Neural progenitor cell (in vitro differentiated cells): Measurements from ENCODE around the gene CCNB3. TPM values are rescaled to one million over a fixed set of nuclear protein-coding genes. Genes with fewer than 3 reads are reported as not detected.

ENCODE experiments used
- DNase-seq: peaks from one replicate; pipeline ENCODE4 v3.0.0-alpha.2; 2016; ENCODE audit warnings: low spot score
- H2AFZ ChIP-seq: fragments of 200-600 bp; sonication (generic); replicated peaks from 2 replicates; pipeline ENCODE4 v1.6.1; 2016; ENCODE audit warnings: antibody characterized with exemption
- H3F3A ChIP-seq: fragments of 200-600 bp; sonication (generic); 2 replicates; pipeline ENCODE4 v1.6.1; 2016; ENCODE audit warnings: antibody characterized with exemption, low read depth
- H3K27ac ChIP-seq: fragments of 200-600 bp; sonication (generic); 2 replicates; pipeline ENCODE4 v1.5.1; 2016; ENCODE audit warnings: mild to moderate bottlenecking
- H3K27me3 ChIP-seq: fragments of 200-600 bp; sonication (generic); 2 replicates; pipeline ENCODE4 v1.6.1; 2016; ENCODE audit warnings: mild to moderate bottlenecking, moderate library complexity
- H3K36me3 ChIP-seq: fragments of 200-600 bp; sonication (generic); 2 replicates; pipeline ENCODE4 v1.5.1; 2016
- H3K4me1 ChIP-seq: fragments of 200-600 bp; sonication (generic); 2 replicates; pipeline ENCODE4 v1.6.1; 2016; ENCODE audit warnings: mixed run types
- H3K4me2 ChIP-seq: fragments of 200-600 bp; sonication (generic); 2 replicates; pipeline ENCODE4 v1.6.1; 2016
- H3K4me3 ChIP-seq: fragments of 200-600 bp; sonication (generic); 2 replicates; pipeline ENCODE4 v1.5.1; 2016
- H3K79me2 ChIP-seq: fragments of 200-600 bp; sonication (generic); 2 replicates; pipeline ENCODE4 v1.6.1; 2016; ENCODE audit warnings: low read depth
- H3K9ac ChIP-seq: fragments of 200-600 bp; sonication (generic); 2 replicates; pipeline ENCODE4 v1.6.1; 2016
- H3K9me3 ChIP-seq: fragments of 200-600 bp; sonication (generic); 2 replicates; pipeline ENCODE4 v1.5.1; 2016; ENCODE audit warnings: low read depth
- H4K20me1 ChIP-seq: fragments of 200-600 bp; sonication (generic); 2 replicates; pipeline ENCODE4 v1.6.1; 2016; ENCODE audit warnings: low read depth
- H3K27ac Mint-ChIP-seq: 3 replicates; pipeline ENCODE4 v1.8.0; 2021; ENCODE audit warnings: mixed read lengths
- H3K27me3 Mint-ChIP-seq: 2 replicates; pipeline ENCODE4 v1.8.0; 2022; ENCODE audit warnings: low read depth, mild to moderate bottlenecking, inconsistent platforms, moderate library complexity, mixed read lengths; ENCODE audit not compliant: insufficient read depth
- H3K36me3 Mint-ChIP-seq: 3 replicates; pipeline ENCODE4 v1.8.0; 2021; ENCODE audit warnings: mixed read lengths
- H3K4me1 Mint-ChIP-seq: 3 replicates; pipeline ENCODE4 v1.8.0; 2021; ENCODE audit warnings: mixed read lengths
- H3K4me3 Mint-ChIP-seq: 3 replicates; pipeline ENCODE4 v1.8.0; 2021; ENCODE audit warnings: mild to moderate bottlenecking, moderate library complexity, mixed read lengths
- H3K9me3 Mint-ChIP-seq: 3 replicates; pipeline ENCODE4 v1.8.0; 2020; ENCODE audit warnings: mixed read lengths
- CTCF ChIP-seq: fragments of 200-600 bp; sonication (generic); IDR thresholded peaks from 2 replicates; pipeline ENCODE4 v1.5.1; 2017; ENCODE audit warnings: antibody characterized with exemption, mild to moderate bottlenecking
- EZH2 ChIP-seq: fragments of 200-600 bp; sonication (generic); IDR thresholded peaks from 2 replicates; pipeline ENCODE4 v1.6.1; 2017; ENCODE audit warnings: antibody characterized with exemption, mild to moderate bottlenecking, moderate library complexity
- EZH2phosphoT487 ChIP-seq: fragments of 200-600 bp; sonication (generic); IDR thresholded peaks from 2 replicates; pipeline ENCODE4 v1.6.1; 2017; ENCODE audit warnings: antibody characterized with exemption
- total RNA-seq: library from RNA; depleted of rRNA; stranded (reverse); fragments of >200 nt; gene quantifications from 2 replicates; pipeline ENCODE4 v1.2.3, GENCODE V29; 2015; ENCODE audit warnings: low replicate concordance

The CCNB3 gene
- total RNA-seq, 1 donor from 2014 or later, result 0.09 TPM

GRCh38 chrX:50169717-50170116 is 34.8 kb upstream of the CCNB3 start:
- no peak overlapping the region for H3K27ac ChIP-seq
- H3F3A ChIP-seq, result no peaks in the 10 kb centered on the region
- no peak overlapping the region for H3K9ac ChIP-seq
- H3K4me1 ChIP-seq, result no peaks in the 10 kb centered on the region
- no peak for DNase-seq
- Mint-ChIP-seq H3K9me3 (peaks cover 8% of the 10 kb centered on the region), H3K4me3 (no peak overlapping the region), H3K27me3 (no peaks in the 10 kb centered on the region), H3K36me3 (no peaks in the 10 kb centered on the region), H3K4me1 (no peaks in the 10 kb centered on the region), H3K27ac (no peak overlapping the region)
- H3K9me3 ChIP-seq, result no peaks in the 10 kb centered on the region
- H2AFZ ChIP-seq, result no peak overlapping the region
- no peaks in the 10 kb centered on the region for H4K20me1 ChIP-seq
- no peaks in the 10 kb centered on the region for H3K27me3 ChIP-seq
- H3K4me2 ChIP-seq, result no peak overlapping the region
- no peaks in the 10 kb centered on the region for H3K79me2 ChIP-seq
- H3K36me3 ChIP-seq, result no peaks in the 10 kb centered on the region
- TF ChIP-seq EZH2phosphoT487 (no peak), EZH2 (no peak), CTCF (no peak)
- no peak overlapping the region for H3K4me3 ChIP-seq

DNA sequence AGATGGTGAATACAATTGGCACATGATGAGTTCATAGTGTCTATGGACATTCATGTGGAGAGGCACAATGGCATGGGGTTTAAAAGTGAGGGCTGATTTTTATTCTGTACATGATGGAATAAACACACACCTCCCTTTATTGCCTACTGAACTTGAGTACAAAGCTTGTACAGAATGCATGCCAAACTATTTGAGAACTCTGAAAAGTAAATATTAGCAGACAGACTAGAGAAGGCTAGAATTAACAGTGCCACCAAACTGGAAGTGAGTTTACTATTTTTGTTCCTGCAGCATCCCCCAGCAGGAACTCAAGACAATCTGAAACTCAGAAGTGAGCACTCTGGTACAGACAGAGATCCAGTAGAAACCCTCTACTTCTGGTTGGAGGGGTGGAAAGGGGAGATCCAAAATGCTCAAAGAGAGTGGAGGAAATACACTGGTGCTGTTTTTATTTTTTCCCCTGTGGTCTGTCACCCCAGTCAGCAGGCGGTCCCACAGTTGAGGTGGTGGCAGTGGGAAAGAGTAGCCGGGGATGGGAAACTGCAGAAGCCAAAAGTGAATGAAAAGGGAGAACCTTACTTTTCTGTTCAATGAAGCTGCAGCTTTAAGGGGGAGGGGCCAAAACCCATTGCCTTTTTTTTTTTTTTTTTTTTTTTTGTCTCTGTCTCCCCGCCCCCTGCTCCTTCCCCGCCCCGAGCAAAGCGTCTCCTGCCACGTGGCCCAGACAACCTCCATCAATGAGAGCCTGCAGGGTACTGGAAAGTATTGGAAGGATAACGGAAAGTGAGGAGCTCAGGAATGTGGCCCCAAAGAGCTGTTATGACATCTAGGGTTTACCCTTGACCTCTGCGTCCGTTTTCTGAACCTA is 24.3 kb upstream of the CCNB3 start:
- Mint-ChIP-seq H3K36me3 (no peaks in the 10 kb centered on the region), H3K27me3 (peaks cover 11% of the 10 kb centered on the region), H3K27ac (no peak overlapping the region), H3K9me3 (no peaks in the 10 kb centered on the region), H3K4me1 (no peaks in the 10 kb centered on the region), H3K4me3 (no peak overlapping the region)
- no peaks in the 10 kb centered on the region for H3K36me3 ChIP-seq
- H3F3A ChIP-seq, result no peaks in the 10 kb centered on the region
- no peak overlapping the region for H3K27ac ChIP-seq
- H4K20me1 ChIP-seq, result no peaks in the 10 kb centered on the region
- no peak overlapping the region for H3K4me2 ChIP-seq
- TF ChIP-seq EZH2phosphoT487 (no peak), CTCF (no peak), EZH2 (no peak)
- no peaks in the 10 kb centered on the region for H3K9me3 ChIP-seq
- DNase-seq, result no peak
- H3K4me1 ChIP-seq, result no peaks in the 10 kb centered on the region
- H3K4me3 ChIP-seq, result no peak overlapping the region
- no peaks in the 10 kb centered on the region for H3K27me3 ChIP-seq
- no peak overlapping the region for H2AFZ ChIP-seq
- no peaks in the 10 kb centered on the region for H3K79me2 ChIP-seq
- H3K9ac ChIP-seq, result no peak overlapping the region

GRCh38 chrX:50183891-50184290 is 20.7 kb upstream of the CCNB3 start:
- TF ChIP-seq CTCF, result no peak
- TF ChIP-seq EZH2, result no peak
- no peak for TF ChIP-seq EZH2phosphoT487
- peaks cover 23% of the 10 kb centered on the region for H3K4me1 Mint-ChIP-seq
- H3K27ac Mint-ChIP-seq, result no peak overlapping the region

More at GRCh38 chrX:50183891-50184290, 20.7 kb upstream of the CCNB3 start:
- peaks cover 9% of the 10 kb centered on the region for H3K27me3 Mint-ChIP-seq
- no peak for DNase-seq
- no peaks in the 10 kb centered on the region for H3K79me2 ChIP-seq
- no peak overlapping the region for H3K4me3 Mint-ChIP-seq
- no peaks in the 10 kb centered on the region for H3K27me3 ChIP-seq
- no peak overlapping the region for H3K9ac ChIP-seq
- H2AFZ ChIP-seq, result no peak overlapping the region
- no peak overlapping the region for H3K4me3 ChIP-seq
- H4K20me1 ChIP-seq, result no peaks in the 10 kb centered on the region
- H3K27ac ChIP-seq, result no peak overlapping the region
- no peaks in the 10 kb centered on the region for H3K4me1 ChIP-seq
- H3K36me3 ChIP-seq, result no peaks in the 10 kb centered on the region
- H3K4me2 ChIP-seq, result no peak overlapping the region
- no peaks in the 10 kb centered on the region for H3F3A ChIP-seq
- no peaks in the 10 kb centered on the region for H3K9me3 Mint-ChIP-seq
- H3K9me3 ChIP-seq, result no peaks in the 10 kb centered on the region
- H3K36me3 Mint-ChIP-seq, result no peaks in the 10 kb centered on the region
